ENCODE measurements around the gene GTF3C2.

GTF3C2 gene, protein sequence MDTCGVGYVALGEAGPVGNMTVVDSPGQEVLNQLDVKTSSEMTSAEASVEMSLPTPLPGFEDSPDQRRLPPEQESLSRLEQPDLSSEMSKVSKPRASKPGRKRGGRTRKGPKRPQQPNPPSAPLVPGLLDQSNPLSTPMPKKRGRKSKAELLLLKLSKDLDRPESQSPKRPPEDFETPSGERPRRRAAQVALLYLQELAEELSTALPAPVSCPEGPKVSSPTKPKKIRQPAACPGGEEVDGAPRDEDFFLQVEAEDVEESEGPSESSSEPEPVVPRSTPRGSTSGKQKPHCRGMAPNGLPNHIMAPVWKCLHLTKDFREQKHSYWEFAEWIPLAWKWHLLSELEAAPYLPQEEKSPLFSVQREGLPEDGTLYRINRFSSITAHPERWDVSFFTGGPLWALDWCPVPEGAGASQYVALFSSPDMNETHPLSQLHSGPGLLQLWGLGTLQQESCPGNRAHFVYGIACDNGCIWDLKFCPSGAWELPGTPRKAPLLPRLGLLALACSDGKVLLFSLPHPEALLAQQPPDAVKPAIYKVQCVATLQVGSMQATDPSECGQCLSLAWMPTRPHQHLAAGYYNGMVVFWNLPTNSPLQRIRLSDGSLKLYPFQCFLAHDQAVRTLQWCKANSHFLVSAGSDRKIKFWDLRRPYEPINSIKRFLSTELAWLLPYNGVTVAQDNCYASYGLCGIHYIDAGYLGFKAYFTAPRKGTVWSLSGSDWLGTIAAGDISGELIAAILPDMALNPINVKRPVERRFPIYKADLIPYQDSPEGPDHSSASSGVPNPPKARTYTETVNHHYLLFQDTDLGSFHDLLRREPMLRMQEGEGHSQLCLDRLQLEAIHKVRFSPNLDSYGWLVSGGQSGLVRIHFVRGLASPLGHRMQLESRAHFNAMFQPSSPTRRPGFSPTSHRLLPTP

DNA sequence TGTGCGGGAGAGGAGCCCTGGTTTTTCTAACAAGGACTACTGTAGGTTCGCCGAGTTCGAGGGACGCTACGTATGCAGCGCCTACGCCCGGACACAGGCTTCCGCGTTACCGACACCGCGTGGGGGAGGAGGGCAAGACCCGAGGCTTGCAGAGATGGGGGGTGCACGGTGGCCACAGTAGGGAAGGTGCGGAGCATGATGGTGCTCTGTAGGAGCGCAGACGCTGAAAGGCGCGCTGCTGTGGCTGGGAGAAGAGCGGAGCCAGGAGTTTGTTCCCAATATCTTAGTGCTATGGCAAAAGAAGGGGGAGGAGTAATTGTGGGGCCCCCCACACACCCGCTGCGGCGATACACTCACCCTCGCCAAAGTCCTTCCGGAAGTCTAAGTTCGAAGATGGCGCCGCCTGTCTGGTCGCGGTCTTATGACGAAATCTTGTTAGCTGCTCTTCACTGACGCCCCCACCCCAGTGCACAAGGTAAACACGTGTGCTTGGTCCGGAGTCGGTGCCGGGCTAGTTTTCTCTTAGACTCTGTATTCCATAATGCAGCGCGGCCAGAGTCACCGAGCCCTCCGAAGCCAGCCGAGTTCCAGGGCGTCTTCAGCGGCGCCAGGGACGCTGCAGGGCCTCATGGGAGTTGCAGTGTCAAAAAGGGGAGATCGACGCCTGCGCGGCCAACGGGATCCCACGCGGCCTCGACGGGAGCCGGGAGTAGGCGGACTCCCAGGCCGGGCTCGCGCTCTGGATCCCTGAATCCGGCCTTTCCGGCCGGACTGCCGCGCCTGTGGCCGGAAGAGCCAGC is at the start of gene GTF3C2:
Gene GTF3C2 (minus strand): TSS at position 383 of the 800 bp plus-strand sequence. CDS start 13,210 bp downstream, outside the sequence.
- DNase-seq, result peak; percentile 92

- no peak for DNase-seq
Observed at GRCh38 chr2:27400348-27401135, 44.0 kb upstream of the GTF3C2 start.

DNA sequence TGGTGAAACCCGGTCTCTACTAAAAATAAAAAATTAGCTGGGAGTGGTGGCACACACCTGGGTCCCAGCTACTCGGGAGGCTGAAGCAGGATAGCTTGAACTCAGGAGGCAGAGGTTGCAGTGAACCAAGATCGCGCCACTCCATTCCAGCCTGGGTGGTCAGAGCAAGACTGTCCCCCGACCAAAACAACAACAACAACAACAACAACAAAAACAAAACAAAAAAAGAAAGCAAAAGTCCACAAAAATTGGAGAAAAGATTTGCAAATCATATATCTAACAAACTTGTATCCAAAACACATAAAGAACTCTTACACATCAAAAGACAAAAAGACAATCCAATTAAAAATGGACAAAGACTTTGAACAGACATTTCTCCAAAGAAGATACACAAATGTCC is 42.4 kb upstream of the GTF3C2 start:
- DNase-seq, result no peak

DNA sequence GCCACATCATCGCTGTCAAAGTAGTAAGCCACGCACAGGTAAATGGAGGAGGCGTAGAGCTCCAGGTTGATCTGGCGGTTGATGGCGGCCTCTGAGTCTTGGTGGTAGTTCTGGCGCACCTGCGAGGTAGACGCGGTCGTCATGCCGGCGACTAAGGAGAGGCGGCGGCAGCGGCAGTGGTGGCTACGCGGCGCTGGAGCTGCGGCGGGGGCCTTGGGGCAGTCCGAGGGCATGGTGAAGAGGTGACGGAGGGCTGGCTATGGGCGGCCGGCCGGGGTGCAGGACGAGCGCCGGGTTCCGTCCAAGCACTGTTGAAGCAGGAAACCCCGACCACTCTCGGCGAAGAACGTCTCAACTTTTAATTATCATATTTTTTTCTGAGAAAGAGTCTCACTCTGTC is 36.7 kb upstream of the GTF3C2 start:
- no peak for DNase-seq

DNA sequence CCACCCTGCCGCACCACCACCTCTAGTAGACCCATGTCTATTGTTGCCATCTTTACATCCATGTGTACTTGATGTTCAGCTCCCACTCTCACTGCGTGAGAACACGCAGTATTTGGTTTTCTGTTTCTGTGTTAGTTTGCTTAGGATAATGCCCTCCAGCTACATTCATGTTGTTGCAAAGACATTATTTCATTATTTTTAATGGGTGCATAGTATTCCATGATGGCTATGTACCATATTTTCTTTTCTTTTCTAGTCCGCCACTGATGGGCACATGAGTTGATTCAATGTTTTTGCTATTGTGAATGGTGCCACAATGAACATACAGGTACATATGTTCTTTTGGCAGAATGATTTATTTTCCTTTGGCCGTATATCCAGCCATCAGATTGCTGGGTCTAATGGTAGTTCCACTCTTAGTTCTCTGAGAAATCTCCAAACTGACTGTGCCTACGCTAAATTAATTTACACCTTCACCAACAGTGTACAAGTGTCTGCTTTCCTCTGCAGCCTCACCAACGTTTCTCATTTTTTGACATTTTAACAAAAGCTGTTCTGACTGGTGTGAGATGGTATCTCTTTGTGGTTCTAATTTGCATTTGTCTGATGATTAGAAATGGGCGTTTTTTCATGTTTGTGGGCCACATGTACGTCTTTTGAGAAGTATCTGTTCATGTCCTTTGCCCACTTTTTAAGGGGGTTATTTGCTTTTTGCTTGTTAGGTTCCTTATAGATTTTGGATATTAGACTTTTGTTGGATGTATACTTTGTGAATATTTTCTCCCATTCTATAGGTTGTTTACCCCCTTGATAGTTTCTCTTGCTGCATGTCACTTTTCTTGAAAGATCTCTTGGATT is 34.5 kb upstream of the GTF3C2 start:
- no peak for DNase-seq

DNA sequence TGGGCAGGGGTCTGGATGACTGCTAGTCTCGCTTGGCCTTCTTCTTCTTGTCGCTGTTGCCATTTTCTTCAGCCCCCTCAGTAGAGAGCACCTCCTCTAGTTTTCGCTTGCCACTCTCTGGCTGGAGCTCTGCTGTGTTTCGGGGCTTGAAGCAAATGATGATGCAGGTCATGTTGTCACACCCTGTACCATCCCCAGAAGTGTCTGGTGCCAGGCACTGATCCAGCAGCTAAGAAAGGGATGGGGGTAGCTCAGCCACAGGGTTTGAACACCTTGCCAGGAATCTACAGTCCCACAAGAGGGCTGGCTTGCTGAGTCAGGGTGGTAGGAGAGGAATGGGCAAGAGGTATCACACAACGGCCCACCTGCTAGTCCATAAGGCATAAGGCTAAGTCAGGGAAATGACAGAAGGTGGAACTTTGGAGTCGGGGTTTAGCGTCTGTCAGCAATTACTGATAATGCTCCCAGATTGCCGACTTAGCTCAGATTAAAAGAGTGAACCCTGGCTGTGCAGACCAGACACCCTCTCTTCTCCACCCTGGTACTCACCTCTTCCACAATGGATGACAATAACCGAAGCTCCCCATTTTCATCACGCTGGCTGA is 25.1 kb upstream of the GTF3C2 start:
- no peak for DNase-seq

- peak; percentile 93 for DNase-seq
Observed at GRCh38 chr2:27380626-27381545, 24.3 kb upstream of the GTF3C2 start, which contains the start of gene ZNF513. Gene ZNF513, minus strand, starts transcription at chr2:27380734. Its CDS starts 208 bp downstream, at chr2:27380526.

DNA sequence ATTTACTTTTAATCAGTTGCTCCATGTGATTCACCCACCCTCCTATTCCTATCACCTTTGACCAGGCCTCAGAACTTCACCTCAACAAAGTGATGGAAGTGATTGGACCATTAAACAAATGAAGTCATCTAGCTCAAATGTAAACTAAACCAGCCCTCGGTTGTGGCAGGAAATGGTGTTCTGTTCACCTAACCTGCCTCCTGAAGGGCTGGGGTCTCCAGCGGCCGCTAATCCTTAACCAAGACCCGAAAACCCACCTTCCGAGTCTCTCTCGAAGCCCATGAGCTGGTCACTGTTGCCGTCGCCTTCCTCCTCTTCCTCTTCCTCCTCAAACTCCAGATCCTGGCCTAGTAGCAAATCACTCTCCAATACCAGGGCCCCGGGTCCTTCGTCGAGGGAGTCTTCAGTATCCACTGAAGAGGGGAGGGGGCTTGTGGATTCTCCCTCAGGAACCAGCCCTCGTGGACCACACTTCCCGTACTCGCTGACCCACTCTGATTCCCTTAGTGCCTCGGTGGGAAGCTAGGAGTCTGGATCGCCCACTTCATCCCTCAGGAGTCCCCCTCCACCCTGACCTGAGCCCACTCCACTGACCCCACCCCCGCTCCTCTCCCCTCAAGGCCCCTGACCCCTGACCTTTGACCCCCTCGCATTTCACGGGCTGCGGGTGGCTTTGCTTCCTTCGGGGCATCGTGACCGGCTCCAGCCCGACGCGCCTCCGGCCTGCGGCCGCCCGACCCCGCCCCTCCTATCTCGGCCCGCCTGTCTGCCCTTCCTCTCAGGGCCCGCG is 23.5 kb upstream of the GTF3C2 start:
- peak; percentile 64 for DNase-seq

DNA sequence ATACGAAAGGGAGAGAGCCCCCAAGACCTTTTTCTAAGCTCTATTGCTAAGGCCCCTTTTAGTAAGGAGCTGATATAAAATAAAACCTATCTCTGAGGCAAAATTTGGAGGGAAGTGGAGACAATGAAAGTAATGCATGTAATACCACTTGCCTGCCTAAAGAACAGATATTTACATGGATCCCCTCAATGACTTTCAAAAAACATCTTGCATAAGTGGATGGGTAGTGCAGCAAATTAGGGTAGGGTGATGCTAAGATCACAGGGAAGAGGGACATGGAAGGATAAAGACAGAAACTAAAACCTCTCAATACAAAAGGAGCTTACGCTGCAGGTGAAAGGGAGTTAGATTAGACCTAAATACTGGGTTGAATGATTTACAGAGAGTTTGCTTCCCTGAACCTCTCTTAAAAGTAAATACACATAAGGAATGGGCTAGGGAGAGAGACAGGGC is 22.8 kb upstream of the GTF3C2 start:
- no peak for DNase-seq

DNA sequence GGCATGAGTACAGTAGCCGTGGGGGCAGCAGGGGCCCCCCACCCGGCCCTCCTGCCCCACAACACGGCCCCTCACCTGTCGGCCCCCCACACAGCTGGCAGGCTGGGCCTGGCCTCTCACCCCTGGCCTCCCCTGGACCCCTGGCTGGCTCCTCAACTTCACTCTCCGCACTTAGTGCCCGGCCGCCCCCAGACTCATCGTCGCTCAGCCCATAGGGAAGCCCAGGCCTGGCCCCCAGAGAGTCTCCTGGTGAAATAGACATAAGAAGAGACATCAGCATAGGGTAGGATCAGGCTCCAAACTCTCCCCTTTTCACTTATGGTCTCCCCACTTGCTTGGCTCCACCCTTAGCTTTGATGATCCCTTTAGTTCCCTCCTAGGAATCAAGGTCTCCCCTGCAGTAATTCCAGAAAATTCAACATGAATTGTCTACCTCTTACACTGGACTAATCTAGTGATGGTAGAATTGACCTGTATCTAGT is 22.3 kb upstream of the GTF3C2 start:
- no peak for DNase-seq

GRCh38 chr2:27378096-27378808 is 21.7 kb upstream of the GTF3C2 start:
- no peak for DNase-seq

GRCh38 chr2:27377618-27378095 is 21.1 kb upstream of the GTF3C2 start:
- DNase-seq, result no peak

- DNase-seq, result no peak
Observed at GRCh38 chr2:27376866-27377617, 20.5 kb upstream of the GTF3C2 start.

DNA sequence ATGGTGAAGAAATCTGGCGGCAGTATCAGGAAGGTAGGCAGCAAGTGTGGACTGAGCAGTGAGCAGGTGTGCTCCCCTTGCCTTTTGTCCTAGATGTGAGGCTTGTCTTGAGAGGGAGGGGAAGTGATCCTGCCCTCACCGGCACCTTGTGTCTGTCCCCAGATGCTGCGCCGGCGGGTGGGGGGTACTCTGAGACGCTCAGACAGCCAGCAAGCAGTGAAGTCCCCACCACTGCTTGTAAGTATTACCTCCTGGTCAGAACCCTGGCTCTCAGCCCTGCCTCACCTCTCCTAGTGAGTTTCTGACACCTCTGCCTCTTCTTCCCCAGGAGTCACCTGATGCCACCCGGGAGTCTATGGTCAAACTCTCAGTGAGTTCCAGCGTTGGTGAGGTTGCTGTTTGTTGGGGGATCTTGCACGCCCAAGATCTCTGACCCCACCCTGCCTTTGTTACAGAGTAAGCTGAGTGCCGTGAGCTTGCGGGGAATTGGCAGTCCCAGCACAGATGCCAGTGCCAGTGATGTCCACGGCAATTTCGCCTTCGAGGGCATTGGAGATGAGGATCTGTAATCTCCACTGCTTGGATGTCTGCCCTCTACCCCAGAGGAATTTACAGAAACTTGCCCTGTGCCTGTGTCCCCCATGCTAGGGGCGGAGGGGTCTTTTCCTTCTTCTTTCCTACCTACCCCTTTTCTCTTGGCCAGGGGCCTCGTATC is 19.7 kb upstream of the GTF3C2 start:
- DNase-seq, result no peak

DNA sequence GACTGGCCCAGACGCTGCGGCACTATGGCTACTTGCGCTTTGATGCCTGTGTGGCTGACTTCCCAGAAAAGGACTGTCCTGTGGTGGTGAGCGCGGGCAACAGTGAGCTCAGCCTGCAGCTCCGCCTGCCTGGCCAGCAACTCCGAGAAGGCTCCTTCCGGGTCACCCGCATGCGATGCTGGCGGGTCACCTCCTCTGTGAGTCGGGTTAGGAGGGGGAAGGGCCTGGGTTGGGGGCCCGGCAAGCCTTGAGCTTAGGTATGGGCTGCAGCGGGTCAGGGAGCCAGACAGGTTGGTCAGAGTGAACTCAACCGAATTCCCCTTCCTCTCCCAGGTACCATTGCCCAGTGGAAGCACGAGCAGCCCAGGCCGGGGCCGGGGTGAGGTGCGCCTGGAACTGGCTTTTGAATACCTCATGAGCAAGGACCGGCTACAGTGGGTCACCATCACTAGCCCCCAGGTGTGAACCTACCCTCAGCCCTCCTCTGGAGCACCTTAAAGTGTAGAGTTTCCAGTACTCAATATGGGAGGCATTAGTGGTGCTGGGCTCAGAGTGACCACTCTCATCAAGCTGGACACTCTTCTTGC is 19.0 kb upstream of the GTF3C2 start:
- no peak for DNase-seq

- no peak for DNase-seq
Observed at GRCh38 chr2:27373567-27373966, 17.0 kb upstream of the GTF3C2 start.
